ENCODE measurements around the gene ORM1.

DNA sequence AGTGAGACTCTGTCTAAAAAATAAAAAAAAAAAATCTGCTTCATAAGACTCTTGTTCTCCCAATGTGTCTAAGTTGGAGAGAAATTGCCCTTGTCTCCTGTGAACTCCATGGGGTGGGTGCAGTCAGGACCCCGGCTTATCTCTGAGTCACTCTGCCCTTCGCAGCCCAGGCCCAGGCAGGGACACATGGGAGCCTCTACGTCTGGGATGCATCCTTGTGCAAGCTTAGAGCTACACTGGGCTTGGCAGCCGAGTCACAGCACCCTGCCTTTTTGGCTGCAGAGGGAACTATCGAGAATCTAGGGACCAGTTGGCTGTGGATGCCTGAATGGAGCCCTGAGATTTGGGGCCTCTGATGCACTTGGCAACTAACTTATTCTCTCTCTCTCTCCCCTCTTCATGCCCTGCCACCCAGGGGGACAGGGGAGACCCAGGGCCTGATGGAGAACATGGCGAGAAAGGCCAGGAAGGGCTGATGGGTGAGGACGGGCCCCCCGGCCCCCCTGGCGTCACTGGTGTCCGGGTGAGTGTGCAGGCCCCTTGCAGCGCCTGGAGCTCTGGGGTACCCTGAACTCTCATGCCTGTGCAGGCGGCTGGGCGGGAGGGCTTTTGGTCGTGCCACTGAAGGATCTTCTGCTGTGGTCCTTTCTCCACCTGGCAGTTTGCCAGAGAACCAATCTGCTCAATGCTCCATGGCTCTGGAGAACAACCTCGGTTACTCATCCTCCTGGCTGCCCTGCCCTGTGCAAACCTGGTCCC, 47.5 kb upstream of the ORM1 start:
- no peak for TF ChIP-seq POLR2A (IDR thresholded peaks at IDR 0.05)
- TF ChIP-seq, protein P1, sequence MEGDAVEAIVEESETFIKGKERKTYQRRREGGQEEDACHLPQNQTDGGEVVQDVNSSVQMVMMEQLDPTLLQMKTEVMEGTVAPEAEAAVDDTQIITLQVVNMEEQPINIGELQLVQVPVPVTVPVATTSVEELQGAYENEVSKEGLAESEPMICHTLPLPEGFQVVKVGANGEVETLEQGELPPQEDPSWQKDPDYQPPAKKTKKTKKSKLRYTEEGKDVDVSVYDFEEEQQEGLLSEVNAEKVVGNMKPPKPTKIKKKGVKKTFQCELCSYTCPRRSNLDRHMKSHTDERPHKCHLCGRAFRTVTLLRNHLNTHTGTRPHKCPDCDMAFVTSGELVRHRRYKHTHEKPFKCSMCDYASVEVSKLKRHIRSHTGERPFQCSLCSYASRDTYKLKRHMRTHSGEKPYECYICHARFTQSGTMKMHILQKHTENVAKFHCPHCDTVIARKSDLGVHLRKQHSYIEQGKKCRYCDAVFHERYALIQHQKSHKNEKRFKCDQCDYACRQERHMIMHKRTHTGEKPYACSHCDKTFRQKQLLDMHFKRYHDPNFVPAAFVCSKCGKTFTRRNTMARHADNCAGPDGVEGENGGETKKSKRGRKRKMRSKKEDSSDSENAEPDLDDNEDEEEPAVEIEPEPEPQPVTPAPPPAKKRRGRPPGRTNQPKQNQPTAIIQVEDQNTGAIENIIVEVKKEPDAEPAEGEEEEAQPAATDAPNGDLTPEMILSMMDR (IDR thresholded peaks at IDR 0.05), result no peak

All from right lobe of liver (tissue), 4 donors.